WERI-Rb-1 (cell line): Measurements from ENCODE around the gene LGR4.

ENCODE experiments used
- DNase-seq: peaks from one replicate; pipeline ENCODE4 v3.0.0-alpha.2; 2020
- H3K27ac ChIP-seq: fragments of 250-450 bp; sonication (Bioruptor Pico); 2 replicates; pipeline ENCODE4 v1.5.1; 2020; ENCODE audit warnings: mild to moderate bottlenecking, moderate library complexity
- H3K27me3 ChIP-seq: fragments of 250-450 bp; sonication (Bioruptor Pico); 2 replicates; pipeline ENCODE4 v1.5.1; 2021; ENCODE audit warnings: mild to moderate bottlenecking, low read depth, moderate library complexity; ENCODE audit not compliant: insufficient read depth, severe bottlenecking
- H3K36me3 ChIP-seq: fragments of 250-450 bp; sonication (Bioruptor Pico); 2 replicates; pipeline ENCODE4 v1.5.1; 2020; ENCODE audit warnings: mild to moderate bottlenecking, moderate library complexity
- H3K4me3 ChIP-seq: 2 replicates; pipeline ENCODE4 v1.5.1; 2011; ENCODE audit warnings: low read depth, mild to moderate bottlenecking, control low read depth, low read length
- H3K9me3 ChIP-seq: fragments of 250-450 bp; sonication (Bioruptor Pico); 2 replicates; pipeline ENCODE4 v1.5.1; 2021; ENCODE audit warnings: mild to moderate bottlenecking, moderate library complexity; ENCODE audit not compliant: severe bottlenecking
- CTCF ChIP-seq: IDR thresholded peaks from 2 replicates; pipeline ENCODE4 v1.5.1; 2011; ENCODE audit warnings: low read depth, mild to moderate bottlenecking, control low read depth, inconsistent platforms, low read length

LGR4 gene

DNA sequence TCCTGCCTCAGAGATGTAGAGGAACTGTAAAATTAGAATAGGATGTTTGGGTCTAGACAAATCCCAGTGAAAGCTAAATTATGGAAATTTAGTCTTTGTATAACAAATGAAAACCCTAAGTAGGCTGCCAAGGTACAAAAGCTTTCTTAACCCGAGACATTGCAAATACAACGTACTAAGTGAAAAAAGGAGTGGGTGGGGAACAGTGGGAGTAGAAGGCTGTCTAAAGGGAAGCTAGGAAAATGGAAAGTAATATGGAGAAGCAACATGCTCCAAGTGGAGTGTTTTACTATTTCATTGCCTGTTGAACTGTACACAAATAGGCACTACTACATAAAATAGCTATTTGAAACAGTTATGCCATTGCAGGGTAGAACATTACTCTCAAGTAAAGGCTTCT lies 40.8 kb upstream of the LGR4 start:
- no peak for DNase-seq
- TF ChIP-seq CTCF: no peak
- no peaks in the 10 kb centered on the region for H3K27me3 ChIP-seq
- no peak overlapping the region for H3K27ac ChIP-seq
- no peaks in the 10 kb centered on the region for H3K9me3 ChIP-seq
- no peak overlapping the region for H3K4me3 ChIP-seq
- H3K36me3 ChIP-seq: no peaks in the 10 kb centered on the region

DNA sequence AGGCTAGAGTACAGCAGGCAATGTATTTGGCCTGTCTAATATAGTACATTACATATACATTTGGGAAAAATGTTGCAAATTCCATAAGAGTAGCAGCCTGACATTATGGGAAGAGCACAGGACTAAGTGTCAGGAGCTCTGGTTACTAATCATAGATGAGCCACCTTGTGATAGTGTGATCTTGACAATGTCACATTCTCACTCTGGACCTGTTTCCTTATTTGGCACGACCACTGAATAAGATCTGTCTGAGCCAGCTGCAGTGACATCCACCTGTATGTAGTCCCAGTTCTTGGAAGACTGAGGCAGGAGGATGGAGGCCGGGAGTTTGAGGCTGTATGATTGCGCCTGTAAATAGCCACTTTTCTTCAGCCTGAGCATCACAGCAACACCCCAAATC lies 39.6 kb upstream of the LGR4 start:
- TF ChIP-seq CTCF: no peak
- Histone ChIP-seq H3K36me3 (no peaks in the 10 kb centered on the region), H3K27ac (no peak overlapping the region), H3K27me3 (no peaks in the 10 kb centered on the region), H3K9me3 (no peaks in the 10 kb centered on the region), H3K4me3 (no peak overlapping the region)
- no peak for DNase-seq

DNA sequence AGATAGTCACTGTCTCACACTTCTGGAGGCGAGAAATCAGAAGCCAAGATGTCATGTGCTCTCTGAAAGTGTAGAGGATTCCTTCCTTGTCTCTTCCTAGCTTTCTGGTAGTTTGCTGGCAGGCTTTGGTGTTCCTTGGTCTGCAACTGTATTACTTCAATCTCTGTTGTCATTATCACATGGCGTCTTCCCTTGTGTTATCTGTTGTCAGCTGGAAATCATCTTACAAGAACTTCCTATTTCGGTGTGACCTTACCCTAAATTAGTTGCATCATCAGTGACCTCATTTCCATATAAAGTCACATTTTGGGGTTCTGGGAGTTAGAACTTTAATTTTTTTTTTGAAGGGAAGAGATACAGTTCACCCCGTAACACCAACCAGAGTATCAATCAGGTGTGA lies 37.3 kb upstream of the LGR4 start:
- no peak overlapping the region for H3K27ac ChIP-seq
- H3K9me3 ChIP-seq: no peaks in the 10 kb centered on the region
- DNase-seq: no peak
- peaks cover 4% of the 10 kb centered on the region for H3K36me3 ChIP-seq
- H3K4me3 ChIP-seq: no peak overlapping the region
- no peaks in the 10 kb centered on the region for H3K27me3 ChIP-seq
- TF ChIP-seq CTCF: no peak

GRCh38 chr11:27507557-27508322 lies 35.1 kb upstream of the LGR4 start:
- Histone ChIP-seq H3K9me3 (no peaks in the 10 kb centered on the region), H3K36me3 (peaks cover 23% of the 10 kb centered on the region), H3K27ac (no peak overlapping the region), H3K27me3 (no peaks in the 10 kb centered on the region), H3K4me3 (peak overlapping the region; percentile 88; the same call in 1 of the 2 replicates)
- DNase-seq: no peak
- no peak for TF ChIP-seq CTCF

- Histone ChIP-seq H3K27me3 (no peaks in the 10 kb centered on the region), H3K27ac (peak within 1 kb of the TSS; percentile 91), H3K36me3 (peaks cover 29% of the 10 kb centered on the region), H3K4me3 (peak within 1 kb of the TSS; percentile 88), H3K9me3 (no peaks in the 10 kb centered on the region)
- peak; percentile 97 for DNase-seq
- TF ChIP-seq CTCF: no peak
Observed at GRCh38 chr11:27506200-27507182, 33.9 kb upstream of the LGR4 start, which contains the start of gene LIN7C. Gene LIN7C (minus strand): TSS chr11:27506769. CDS start chr11:27506752, 17 bp downstream.
